Prostate gland (tissue), 2 donors: ENCODE measurements around the gene SP6. TPM values are rescaled to one million over a fixed set of nuclear protein-coding genes. Genes with fewer than 3 reads are reported as not detected.

Experiments
- DNase-seq: peaks from one replicate; pipeline ENCODE4 v3.0.0-alpha.2; 2019; ENCODE audit warnings: low spot score
- H3K27ac ChIP-seq, 2 donors: fragments of 200-600 bp; sonication (generic); 2 replicates each; pipeline ENCODE4 v1.5.1; 2017 to 2019
- H3K27me3 ChIP-seq: fragments of 200-600 bp; sonication (generic); replicated peaks from 2 replicates; pipeline ENCODE4 v1.5.1; 2019; ENCODE audit not compliant: insufficient read depth
- H3K36me3 ChIP-seq, 2 donors: fragments of 200-600 bp; sonication (generic); 1 replicate in 1 of 2; 2 replicates in 1 of 2; pipeline versions ENCODE4 v1.5.1 to v1.8.1; 2017 to 2019
- H3K4me1 ChIP-seq: fragments of 200-600 bp; sonication (generic); replicated peaks from 2 replicates; pipeline ENCODE4 v1.5.1; 2019
- H3K4me3 ChIP-seq, 2 donors: fragments of 200-600 bp; sonication (generic); 2 replicates each; pipeline ENCODE4 v1.5.1; 2017 to 2019
- H3K9me3 ChIP-seq: fragments of 200-600 bp; sonication (generic); 2 replicates; pipeline ENCODE4 v1.5.1; 2017
- POLR2A ChIP-seq: fragments of 450-650 bp; IDR thresholded peaks from one replicate; pipeline ENCODE4 v1.6.1; 2016; ENCODE audit warnings: antibody characterized with exemption, mild to moderate bottlenecking
- POLR2AphosphoS5 ChIP-seq: sonication (generic); formaldehyde crosslinking; IDR thresholded peaks from one replicate; pipeline ENCODE4 v1.6.1; 2017; ENCODE audit warnings: antibody characterized with exemption
- WGBS: methylation state at CpG from one replicate; pipeline ENCODE4 v1.1.5; 2018; 5-methylcytosine and 5-hydroxymethylcytosine counted together
- intact Hi-C: fragments of 100-400 bp; cut with DNase I; formaldehyde crosslinking; loops from one replicate; pipeline ENCODE4 v1.14.2; 2022
- total RNA-seq, 2 donors: library from RNA; depleted of rRNA; stranded (reverse); fragments of >200 nt; gene quantifications; one replicate each; pipeline ENCODE4 v1.1.0, GENCODE V29; 2016
- TF ChIP-seq, protein P1 (sequence below), 4 experiments: fragments of 200-600 bp in 2 of 4; fragments of 450-650 bp in 2 of 4; sonication (generic) in 2 of 4; IDR thresholded peaks; 1 replicate in 3 of 4; 2 replicates in 1 of 4; pipeline ENCODE4 v1.5.1; 2016 to 2019; ENCODE audit warnings: antibody characterized with exemption in 4 of 4, mild to moderate bottlenecking in 2 of 4, moderate library complexity in 2 of 4

Gene SP6
- total RNA-seq, 2 donors from 2014 or later, result 1.4 to 3.1 TPM

DNA sequence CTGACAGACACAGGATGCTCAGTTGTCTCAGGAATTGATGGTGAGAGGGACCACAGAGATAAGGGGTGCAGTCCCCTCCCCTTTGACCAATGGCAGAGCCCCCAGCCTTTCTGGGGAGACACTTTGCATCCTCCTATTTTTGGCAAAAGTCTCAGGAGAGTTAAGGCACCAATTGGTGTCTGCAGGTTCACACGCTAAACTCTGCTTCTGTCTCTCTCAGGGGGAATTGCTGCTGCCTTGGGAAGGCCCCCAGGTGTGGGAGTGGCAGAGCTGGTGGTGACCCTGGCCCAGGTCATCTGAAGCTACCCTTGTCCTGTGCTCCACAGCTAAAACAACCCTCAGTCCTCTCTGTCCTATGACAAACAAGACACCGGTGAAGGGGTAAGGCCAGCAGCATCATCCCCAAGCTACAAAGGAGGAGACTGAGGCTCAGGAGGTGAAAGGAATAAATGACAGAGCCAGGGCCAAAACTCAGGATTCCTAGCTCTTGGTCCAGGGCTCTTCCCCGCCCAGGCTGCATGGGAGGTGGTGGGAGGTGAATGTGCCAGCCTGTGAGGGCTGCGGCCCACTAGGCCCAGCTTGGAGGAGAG, 49.7 kb downstream of the SP6 start:
- Histone ChIP-seq H3K27me3 (no peaks in the 10 kb centered on the region), H3K9me3 (no peaks in the 10 kb centered on the region), H3K4me1 (no peaks in the 10 kb centered on the region), H3K27ac (no peak overlapping the region), H3K4me3 (no peak overlapping the region), H3K36me3 (no peaks in the 10 kb centered on the region)
- intact Hi-C loops, result loop anchor here (10.0 kb wide), 1 partner anchor 106 kb away; the partner anchor contains the start of gene TBKBP1
- TF ChIP-seq POLR2AphosphoS5, result no peak
- TF ChIP-seq, protein P1, sequence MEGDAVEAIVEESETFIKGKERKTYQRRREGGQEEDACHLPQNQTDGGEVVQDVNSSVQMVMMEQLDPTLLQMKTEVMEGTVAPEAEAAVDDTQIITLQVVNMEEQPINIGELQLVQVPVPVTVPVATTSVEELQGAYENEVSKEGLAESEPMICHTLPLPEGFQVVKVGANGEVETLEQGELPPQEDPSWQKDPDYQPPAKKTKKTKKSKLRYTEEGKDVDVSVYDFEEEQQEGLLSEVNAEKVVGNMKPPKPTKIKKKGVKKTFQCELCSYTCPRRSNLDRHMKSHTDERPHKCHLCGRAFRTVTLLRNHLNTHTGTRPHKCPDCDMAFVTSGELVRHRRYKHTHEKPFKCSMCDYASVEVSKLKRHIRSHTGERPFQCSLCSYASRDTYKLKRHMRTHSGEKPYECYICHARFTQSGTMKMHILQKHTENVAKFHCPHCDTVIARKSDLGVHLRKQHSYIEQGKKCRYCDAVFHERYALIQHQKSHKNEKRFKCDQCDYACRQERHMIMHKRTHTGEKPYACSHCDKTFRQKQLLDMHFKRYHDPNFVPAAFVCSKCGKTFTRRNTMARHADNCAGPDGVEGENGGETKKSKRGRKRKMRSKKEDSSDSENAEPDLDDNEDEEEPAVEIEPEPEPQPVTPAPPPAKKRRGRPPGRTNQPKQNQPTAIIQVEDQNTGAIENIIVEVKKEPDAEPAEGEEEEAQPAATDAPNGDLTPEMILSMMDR (IDR thresholded peaks at IDR 0.05), result no peak
- TF ChIP-seq POLR2A, result no peak
- 76% methylated on average over 4 of the region's 4 CpGs for WGBS
- no peak for DNase-seq

DNA sequence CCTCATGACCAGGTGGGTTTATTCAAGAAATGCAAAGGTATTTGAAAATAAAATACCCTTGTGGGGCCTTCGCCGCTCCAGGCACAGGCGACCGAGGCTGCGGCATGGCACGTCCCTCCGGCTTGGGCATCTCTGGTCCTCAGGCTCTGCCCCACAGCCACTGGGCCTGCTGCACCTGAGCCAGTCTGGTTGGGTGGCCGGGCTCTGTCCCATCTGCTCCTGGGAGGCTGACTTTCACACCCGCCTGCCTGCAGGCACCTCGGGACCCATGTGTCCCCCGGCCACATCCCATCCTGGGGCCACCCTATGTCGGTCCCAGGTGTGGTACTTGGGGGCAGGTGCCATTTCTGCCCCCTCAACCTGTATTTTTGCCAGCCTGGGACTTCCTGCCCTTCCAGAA, 50.3 kb downstream of the SP6 start:
- H3K9me3 ChIP-seq, result no peaks in the 10 kb centered on the region
- H3K27me3 ChIP-seq, result no peaks in the 10 kb centered on the region
- DNase-seq, result no peak
- H3K36me3 ChIP-seq, result no peaks in the 10 kb centered on the region
- TF ChIP-seq, protein P1 (IDR thresholded peaks at IDR 0.05), result no peak
- no peak for TF ChIP-seq POLR2A
- no peak for TF ChIP-seq POLR2AphosphoS5
- H3K4me3 ChIP-seq, result no peak overlapping the region
- WGBS, result 83% methylated on average over 12 of the region's 12 CpGs
- H3K27ac ChIP-seq, result no peak overlapping the region
- no peaks in the 10 kb centered on the region for H3K4me1 ChIP-seq
- intact Hi-C loops, result loop anchor here (10.0 kb wide), 1 partner anchor 106 kb away; the partner anchor contains the start of gene TBKBP1

DNA sequence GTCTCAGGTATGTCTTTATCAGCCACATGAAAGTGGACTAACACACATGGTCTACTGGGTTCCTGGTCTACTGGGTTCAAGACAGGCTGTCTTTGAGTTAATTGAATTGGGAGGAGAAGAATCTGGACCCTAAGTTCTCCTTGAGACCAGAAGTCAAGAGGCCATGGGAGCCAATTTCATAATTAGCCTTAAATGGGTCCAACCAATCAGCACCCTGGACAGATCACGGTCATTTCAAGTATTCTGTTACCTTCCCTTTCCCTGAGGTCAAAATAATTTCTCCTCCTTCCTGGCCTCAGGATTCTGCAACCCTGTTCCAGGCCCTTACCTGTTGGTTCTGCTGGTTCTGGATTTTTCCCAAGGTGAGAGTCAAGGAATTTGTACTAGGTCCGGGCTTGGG, 53.2 kb downstream of the SP6 start:
- H3K4me3 ChIP-seq, result no peak overlapping the region
- TF ChIP-seq, protein P1 (IDR thresholded peaks at IDR 0.05), result no peak
- TF ChIP-seq POLR2A (no peak), POLR2AphosphoS5 (no peak)
- H3K27ac ChIP-seq, result no peak overlapping the region
- intact Hi-C loops, result no loop called here
- H3K4me1 ChIP-seq, result no peaks in the 10 kb centered on the region
- H3K36me3 ChIP-seq, result no peaks in the 10 kb centered on the region
- no peaks in the 10 kb centered on the region for H3K9me3 ChIP-seq
- WGBS, result 56% methylated on average over 2 of the region's 2 CpGs
- peaks cover 5% of the 10 kb centered on the region for H3K27me3 ChIP-seq
- DNase-seq, result no peak

Other genes starting within 250 kb of the SP6 start
- 100 to 1,000 TPM; 148 to 239 TPM for gene KPNB1, start 201.2 kb downstream of the SP6 start, total RNA-seq
- 10 to 100 TPM in 1 of 2 donors, 1 to 10 TPM in 1; 9.5 to 15.3 TPM for gene TBKBP1, start 157.0 kb downstream of the SP6 start, total RNA-seq
- gene TBX21, start 117.9 kb downstream of the SP6 start, total RNA-seq, result under 1 TPM; 0.27 to 0.45 TPM
- gene OSBPL7, start 29.4 kb downstream of the SP6 start, total RNA-seq, result 10 to 100 TPM; 15.0 to 19.2 TPM
- gene MRPL10, start 19.6 kb downstream of the SP6 start, total RNA-seq, result 10 to 100 TPM; 46.6 to 47.0 TPM
- gene LRRC46, start 19.5 kb downstream of the SP6 start, total RNA-seq, result 1 to 10 TPM; 1.1 to 4.9 TPM
- gene SCRN2, start 9.9 kb downstream of the SP6 start, total RNA-seq, result 10 to 100 TPM; 32.6 to 44.4 TPM
- 10 to 100 TPM; 15.2 to 15.8 TPM for gene SP2, start 45.1 kb upstream of the SP6 start, total RNA-seq
- gene PNPO, start 90.4 kb upstream of the SP6 start, total RNA-seq, result 10 to 100 TPM; 37.3 to 55.2 TPM
- gene PRR15L, start 106.7 kb upstream of the SP6 start, total RNA-seq, result 10 to 100 TPM; 19.9 to 59.7 TPM
- 100 to 1,000 TPM; 185 to 193 TPM for gene CDK5RAP3, start 120.0 kb upstream of the SP6 start, total RNA-seq
- gene COPZ2, start 186.6 kb upstream of the SP6 start, total RNA-seq, result 10 to 100 TPM; 18.1 to 18.5 TPM
- 100 to 1,000 TPM in 1 of 2 donors, 10 to 100 TPM in 1; 87.8 to 244 TPM for gene NFE2L1, start 197.2 kb upstream of the SP6 start, total RNA-seq